HG03196 (cell line): ENCODE data around the gene SDK1.

ENCODE experiments used
- ATAC-seq: cut with Tn5 transposase; IDR thresholded peaks from one replicate; pipeline ENCODE4 v1.9.1; 2021; ENCODE audit not compliant: unreplicated experiment

SDK1 gene

DNA sequence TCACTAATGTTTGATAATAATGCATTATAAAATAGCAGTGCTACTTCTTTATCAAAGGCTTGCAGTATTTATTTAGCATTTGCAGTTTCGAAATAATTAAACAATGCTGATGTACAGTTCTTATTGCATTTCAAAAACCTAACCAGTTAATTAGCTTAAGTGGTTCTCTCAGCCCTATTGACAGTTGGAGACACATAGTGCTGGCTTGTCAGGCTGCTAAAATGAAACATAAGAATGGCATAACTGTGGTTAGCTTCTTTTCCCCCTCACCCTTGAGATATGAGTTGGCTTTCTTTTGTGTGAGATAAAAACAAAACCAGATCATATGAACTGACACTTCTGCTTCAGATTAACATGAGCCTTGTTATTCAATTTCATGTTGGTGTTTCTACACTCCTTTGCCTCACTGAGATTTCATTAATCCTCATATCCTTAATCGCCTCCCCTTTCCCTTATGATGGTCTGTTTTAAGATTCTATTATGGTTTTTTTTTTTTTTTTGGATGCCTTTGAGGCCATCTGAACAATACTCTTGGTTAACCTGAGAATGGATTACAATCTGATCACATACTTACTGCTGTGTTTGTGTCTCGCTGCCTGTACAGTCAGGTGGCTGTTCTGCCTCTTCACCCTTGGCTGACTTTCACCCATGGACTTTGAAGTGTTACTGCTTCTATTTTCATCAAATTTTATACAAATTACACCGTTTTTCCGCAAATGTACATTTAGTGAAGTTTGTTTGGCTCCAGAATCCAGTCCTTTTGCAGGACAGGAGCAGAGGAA, 108.0 kb downstream of the SDK1 start:
- no peak for ATAC-seq

GRCh38 chr7:3412871-3413270, 111.8 kb downstream of the SDK1 start:
- no peak for ATAC-seq

- no peak for ATAC-seq
Measured at GRCh38 chr7:3415861-3416312, 114.8 kb downstream of the SDK1 start.

GRCh38 chr7:3416453-3416852, 115.4 kb downstream of the SDK1 start:
- no peak for ATAC-seq

DNA sequence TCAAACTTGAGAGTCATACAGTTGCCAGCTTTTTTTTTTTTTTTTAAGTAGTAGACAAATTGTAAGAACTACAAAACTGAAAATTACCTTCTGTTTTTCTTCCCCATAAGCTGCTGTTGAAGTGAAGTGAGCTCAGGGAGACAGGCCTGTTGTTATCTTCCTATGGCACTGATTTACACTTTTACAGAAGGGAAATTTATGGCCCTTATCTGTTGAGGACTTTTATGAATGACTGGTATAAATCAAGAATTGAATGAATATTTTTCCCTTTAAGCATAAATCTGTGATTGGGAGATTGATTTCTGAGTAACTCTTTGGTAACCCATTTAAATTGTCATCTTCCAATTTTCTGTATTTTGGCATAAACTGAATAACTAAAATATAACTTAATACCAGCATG, 124.0 kb downstream of the SDK1 start:
- ATAC-seq: no peak

DNA sequence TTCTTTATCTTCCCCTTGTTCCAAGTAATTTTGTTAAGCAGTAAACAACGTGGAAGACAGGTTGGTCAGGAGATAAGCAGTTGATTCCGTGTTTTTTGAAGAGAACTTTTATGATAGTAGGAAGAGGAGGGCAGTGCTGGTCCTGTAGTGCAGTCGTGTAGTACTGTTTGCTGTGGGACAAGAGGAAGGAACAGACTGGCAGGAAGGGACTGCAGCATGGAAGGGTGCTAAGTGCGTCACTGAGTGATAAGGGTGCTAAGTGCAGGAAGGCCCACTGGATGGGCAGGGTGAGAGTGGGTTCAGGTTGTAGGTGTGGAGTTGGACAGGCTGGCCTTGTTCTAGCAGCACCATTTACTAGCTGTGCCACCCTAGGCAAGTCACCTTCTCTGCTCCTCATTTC, 125.0 kb downstream of the SDK1 start:
- ATAC-seq: no peak

DNA sequence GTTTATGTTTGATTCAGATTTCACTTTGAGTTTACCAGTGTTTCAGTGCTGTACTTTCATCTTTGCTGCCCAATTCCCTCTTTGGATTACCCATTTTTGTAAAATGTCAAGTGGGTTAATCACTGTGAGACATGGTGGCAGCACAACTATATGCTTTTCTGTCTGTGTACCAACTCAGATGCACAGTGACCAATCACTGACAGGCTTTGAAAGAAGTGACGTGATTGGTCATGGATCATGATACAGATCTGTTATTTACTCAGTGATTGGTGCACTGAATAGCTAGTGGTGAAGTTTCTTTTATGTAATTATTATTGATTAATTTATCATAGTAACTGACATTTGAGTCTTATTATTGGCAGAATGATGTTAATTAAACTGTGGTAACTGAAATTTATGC, 126.9 kb downstream of the SDK1 start:
- ATAC-seq: no peak

GRCh38 chr7:3429981-3430380, 128.9 kb downstream of the SDK1 start:
- ATAC-seq: no peak

DNA sequence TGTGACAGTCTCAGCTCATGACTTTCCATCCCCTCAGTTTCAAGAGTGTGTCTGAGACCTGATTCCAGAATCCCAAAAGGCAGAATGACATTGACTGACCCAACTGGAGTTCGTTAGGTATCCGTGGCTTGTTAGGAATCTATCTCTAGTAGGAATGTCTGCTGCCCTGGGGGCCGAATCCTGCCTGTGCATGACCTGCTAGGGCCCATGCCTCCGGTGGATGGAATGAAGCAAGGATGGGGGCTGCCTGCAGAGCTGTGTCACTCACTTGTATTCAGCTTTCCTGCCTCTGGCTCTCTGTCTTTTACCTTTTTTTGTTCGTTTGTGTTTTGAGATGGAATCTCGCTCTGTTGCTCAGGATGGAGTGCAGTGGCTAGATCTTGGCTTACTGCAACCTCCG, 129.5 kb downstream of the SDK1 start:
- no peak for ATAC-seq

DNA sequence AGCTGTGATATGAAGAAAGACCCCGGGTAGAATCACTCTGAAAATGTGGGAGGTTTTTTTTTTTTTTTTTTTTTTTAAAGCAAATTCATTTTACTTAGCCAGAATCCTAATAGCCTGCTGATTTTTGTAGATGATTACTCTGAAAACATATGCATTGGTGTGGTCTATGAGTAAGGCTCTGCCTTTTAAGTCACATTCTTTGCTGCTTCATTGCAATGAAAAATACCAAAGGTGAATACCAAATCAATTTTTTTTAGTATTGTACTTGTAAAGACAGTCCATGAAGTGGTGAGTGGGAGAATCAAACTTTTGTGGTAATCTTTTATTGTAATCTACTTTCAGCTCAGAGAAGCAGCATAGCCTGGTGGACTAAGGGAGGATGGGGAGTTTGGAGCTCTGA, 130.3 kb downstream of the SDK1 start:
- no peak for ATAC-seq

- ATAC-seq: no peak
Measured at GRCh38 chr7:3432911-3433310, 131.9 kb downstream of the SDK1 start.

GRCh38 chr7:3434611-3435010, 133.6 kb downstream of the SDK1 start:
- ATAC-seq: no peak

GRCh38 chr7:3436112-3436511, 135.1 kb downstream of the SDK1 start:
- no peak for ATAC-seq

- ATAC-seq: no peak
Measured at GRCh38 chr7:3436746-3437145, 135.7 kb downstream of the SDK1 start.

DNA sequence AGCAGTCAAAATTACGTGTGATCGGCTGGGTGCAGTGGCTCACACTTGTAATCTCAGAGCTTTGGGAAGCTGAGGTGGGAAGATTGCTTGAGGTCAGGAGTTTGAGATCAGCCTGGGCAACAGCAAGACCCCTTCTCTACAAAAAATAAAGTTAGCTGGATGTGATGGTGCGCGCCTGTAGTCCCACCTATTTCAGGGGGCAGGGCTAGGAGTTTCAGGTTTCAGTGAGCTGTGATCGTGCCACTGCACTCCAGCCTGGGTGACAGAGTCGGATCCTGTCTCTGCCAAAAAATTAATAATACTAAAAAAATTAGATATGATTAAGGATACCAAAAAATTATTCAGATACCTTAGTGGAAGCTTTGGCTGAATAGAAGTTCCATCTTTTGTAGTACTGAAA, 136.4 kb downstream of the SDK1 start:
- no peak for ATAC-seq

DNA sequence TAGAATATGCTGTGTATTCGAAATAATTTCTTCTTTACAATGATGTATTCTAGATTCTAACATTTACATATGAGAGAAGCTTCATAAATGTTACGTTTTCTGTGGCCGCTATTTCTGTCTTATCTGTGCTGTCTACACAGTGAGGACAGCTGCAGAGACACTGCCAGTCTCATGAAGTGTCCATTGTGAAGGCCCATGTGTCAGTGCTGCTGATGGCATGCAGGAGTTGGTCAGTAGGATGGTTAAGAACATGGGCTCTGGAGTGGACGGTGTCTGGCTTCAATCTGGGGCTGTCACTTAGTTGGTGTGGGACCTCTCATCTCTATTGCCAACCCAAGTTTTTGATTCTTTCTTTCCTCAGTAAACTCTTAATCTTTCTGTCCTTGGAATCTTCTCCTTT, 137.3 kb downstream of the SDK1 start:
- ATAC-seq: no peak

- ATAC-seq: no peak
Measured at GRCh38 chr7:3439333-3440030, 138.4 kb downstream of the SDK1 start.

- no peak for ATAC-seq
Measured at GRCh38 chr7:3440509-3440908, 139.5 kb downstream of the SDK1 start.

- no peak for ATAC-seq
Measured at GRCh38 chr7:3443716-3444115, 142.7 kb downstream of the SDK1 start.

DNA sequence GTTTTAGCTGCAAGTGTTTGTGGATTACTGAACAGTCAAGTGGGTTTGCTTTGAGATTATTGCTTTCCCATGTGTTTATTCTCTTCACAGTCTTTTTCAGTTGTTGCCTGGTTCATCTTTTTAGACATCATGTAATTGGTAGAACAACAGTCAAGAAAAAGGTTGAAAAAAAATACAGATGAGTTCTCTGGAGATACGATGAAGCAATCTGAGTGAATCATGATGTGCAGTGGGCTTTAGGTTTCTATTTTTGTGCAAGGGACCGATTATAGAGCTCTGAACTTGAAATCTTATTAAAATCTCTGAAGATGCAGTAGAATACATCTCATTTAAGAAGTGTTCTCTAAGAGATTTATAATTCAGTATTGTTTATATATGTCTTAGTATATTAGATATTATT, 145.7 kb downstream of the SDK1 start:
- ATAC-seq: no peak

DNA sequence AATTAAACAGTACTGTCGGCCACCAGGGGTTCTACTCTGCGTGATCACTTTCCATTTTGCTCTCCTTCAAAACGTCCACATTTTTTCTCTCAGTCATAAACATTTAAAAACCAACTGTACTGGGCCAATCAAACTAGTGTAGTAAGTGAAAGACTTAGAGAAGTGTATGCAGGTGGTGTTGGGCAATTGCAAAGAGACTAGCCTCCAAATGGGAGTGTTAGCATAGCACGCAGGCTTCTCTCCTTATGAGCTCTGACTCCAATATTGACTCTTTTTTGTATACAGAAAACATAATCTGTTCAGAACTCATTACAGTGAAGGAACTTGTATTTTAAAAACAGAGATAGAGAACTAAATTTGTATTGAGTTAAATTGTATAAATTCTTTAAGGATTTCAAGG, 150.6 kb downstream of the SDK1 start:
- ATAC-seq: no peak

DNA sequence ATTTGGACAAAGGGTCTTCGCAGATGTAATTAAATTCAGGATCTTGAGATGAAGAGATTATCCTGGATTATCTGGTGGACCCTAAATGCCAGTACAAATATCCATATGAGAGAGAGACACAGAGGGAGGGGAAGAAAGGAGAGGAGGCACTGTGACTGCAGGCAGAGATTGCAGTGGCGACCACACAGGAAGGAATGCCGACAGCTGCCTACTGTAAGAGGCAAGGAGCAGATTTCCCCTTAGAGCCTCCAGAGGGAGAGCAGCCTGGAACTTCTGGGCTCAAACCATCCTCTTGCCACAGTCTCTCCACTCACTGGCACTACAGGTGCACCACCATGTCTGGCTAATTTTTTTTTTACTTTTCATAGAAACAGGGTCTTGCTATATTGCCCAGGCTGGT, 152.3 kb downstream of the SDK1 start:
- no peak for ATAC-seq
